ENCODE measurements around the gene LYL1.

Gene LYL1

DNA sequence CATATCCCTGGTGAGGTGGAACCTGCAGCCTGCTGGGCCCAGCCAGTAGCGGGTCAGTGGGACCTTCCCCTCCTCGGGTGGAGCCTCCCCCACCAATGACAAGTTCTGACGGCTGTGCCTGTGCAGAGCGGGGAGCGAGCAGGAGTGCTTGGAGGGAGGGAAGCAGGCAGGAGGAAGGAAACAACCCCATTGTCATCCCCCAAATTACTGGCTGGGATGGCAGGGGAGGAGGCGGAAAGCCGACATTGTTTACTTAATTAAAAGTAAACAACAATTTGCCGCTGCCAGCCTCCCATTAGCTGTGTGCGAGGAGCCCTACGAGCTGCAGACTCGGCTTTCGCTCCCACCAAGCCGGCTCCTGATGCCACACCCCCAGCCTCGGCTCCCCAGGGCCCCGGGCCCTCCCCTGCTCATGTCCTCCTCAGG is 45.5 kb downstream of the LYL1 start:
- peaks cover 7% of the 10 kb centered on the region for H3K27me3 ChIP-seq (replicated peaks; ENCODE audit: control insufficient read depth, insufficient read depth, low read length)
- no peak overlapping the region for H3K4me3 ChIP-seq (replicated peaks; ENCODE audit: low read depth, low read length)
- no peaks in the 10 kb centered on the region for H3K36me3 ChIP-seq (ENCODE audit: control insufficient read depth, insufficient read depth, low read length)
- TF ChIP-seq, protein P1, sequence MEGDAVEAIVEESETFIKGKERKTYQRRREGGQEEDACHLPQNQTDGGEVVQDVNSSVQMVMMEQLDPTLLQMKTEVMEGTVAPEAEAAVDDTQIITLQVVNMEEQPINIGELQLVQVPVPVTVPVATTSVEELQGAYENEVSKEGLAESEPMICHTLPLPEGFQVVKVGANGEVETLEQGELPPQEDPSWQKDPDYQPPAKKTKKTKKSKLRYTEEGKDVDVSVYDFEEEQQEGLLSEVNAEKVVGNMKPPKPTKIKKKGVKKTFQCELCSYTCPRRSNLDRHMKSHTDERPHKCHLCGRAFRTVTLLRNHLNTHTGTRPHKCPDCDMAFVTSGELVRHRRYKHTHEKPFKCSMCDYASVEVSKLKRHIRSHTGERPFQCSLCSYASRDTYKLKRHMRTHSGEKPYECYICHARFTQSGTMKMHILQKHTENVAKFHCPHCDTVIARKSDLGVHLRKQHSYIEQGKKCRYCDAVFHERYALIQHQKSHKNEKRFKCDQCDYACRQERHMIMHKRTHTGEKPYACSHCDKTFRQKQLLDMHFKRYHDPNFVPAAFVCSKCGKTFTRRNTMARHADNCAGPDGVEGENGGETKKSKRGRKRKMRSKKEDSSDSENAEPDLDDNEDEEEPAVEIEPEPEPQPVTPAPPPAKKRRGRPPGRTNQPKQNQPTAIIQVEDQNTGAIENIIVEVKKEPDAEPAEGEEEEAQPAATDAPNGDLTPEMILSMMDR (IDR thresholded peaks at IDR 0.05; ENCODE audit: insufficient read depth, low read length, poor library complexity, severe bottlenecking): no peak
- DNase-seq (ENCODE audit: extremely low read depth, insufficient read length): no peak

DNA sequence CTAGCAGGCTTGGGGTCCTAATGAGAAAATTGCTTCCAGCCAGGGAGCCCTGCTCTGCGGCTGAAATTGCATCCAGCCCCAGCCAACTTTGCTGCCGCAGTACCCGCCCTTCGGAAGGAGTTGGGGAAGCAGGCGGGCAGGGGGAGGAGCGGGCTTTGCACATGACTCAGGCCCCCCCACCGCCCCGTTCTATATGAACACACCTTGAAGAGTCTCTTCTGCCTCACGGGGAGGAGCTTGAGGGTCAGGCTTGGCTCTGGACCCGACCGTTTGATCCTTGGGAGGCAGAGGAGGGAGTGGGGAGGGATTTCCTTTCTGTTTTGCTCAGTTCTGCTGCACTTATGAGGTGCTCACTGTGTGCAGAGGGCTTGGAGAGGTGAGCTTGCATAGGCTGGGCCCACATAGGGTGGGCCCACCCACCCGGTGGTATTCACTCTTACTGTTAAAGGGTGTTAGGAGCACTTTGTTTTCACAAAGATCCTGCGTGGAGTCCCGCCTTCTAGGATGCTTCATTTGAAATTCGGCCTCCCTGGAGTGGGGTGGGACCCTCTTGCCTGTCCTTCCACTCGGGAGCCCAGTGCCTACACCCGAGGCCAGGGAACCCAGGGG is 46.5 kb downstream of the LYL1 start:
- DNase-seq (ENCODE audit: extremely low read depth, insufficient read length): no peak
- TF ChIP-seq, protein P1 (IDR thresholded peaks at IDR 0.05; ENCODE audit: insufficient read depth, low read length, poor library complexity, severe bottlenecking): no peak
- Histone ChIP-seq H3K36me3 (ENCODE audit: control insufficient read depth, insufficient read depth, low read length) (no peaks in the 10 kb centered on the region), H3K27me3 (replicated peaks; ENCODE audit: control insufficient read depth, insufficient read depth, low read length) (peaks cover 10% of the 10 kb centered on the region), H3K4me3 (replicated peaks; ENCODE audit: low read depth, low read length) (no peak overlapping the region)

DNA sequence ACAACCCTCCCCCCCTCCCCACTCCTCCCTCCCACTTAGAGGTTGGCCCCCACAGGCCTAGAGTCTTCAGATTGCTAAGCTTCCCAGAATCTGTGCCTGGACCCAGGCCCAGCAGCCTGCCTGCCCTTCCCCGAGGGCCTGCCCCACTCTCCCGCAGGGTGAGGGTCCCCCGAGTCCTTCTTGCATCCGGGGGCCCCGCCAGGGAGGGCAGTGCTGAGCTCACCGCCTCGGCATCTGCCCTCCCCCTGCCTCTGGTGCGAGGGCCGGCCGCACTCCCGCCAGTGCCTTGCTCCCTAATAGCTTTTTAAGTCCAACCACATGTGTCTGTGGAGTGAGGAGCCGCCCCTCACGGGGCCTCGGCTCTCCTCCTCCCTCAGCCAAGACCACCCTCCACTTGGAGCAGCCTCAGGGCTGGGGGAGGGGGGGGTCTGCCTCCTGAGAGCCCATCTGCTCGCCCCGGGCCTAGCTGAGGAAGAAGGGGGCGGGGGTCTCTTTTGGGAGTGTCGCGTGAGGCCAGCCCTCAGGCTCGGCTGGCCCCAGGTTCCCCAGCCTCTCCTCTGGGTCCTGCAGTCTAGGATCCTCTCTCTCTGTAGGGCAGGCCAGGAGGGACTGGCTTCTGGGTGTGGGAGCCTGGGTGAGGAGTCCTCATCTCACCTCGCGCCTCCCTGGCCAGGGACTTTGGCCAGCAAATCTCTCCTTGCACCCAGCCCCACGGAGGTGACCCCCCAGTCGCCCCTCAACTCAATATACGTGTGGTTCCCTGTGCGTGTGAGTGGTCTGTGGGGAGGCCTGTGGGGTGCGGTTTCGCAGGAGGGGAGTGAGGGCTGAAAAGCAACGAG is 47.2 kb downstream of the LYL1 start:
- DNase-seq (ENCODE audit: extremely low read depth, insufficient read length): no peak
- H3K4me3 ChIP-seq (replicated peaks; ENCODE audit: low read depth, low read length): no peak overlapping the region
- TF ChIP-seq, protein P1 (IDR thresholded peaks at IDR 0.05; ENCODE audit: insufficient read depth, low read length, poor library complexity, severe bottlenecking): no peak
- H3K27me3 ChIP-seq (replicated peaks; ENCODE audit: control insufficient read depth, insufficient read depth, low read length): peaks cover 11% of the 10 kb centered on the region
- H3K36me3 ChIP-seq (ENCODE audit: control insufficient read depth, insufficient read depth, low read length): no peaks in the 10 kb centered on the region

DNA sequence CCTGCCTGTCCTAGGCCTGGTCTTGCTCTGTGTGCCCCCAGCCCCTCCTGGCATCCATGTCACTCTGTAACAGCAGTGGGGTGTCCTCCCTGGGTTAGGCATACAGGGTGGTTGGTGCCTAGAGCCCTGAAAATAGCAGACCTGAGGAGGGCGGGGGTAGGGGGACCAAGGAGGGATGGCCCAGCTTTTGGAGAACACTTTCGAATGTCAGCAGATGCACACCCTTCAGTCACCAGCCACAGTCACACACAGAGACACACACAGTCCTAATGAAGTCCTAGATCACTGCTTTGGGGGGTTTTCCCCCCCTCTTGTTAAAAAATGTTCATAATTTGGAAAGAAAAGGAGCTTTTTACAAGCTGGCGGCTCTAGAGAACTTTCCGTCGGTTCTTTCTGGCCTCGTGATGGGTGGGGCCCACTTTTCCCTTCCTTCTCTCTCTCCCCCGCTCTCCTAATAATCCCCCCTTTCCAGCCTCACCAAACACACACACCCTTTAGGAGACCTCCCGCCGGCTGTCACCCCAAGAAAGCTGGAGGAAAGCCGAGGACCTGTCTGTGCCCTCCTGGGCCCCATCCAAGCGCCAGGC is 47.9 kb downstream of the LYL1 start:
- H3K36me3 ChIP-seq (ENCODE audit: control insufficient read depth, insufficient read depth, low read length): no peaks in the 10 kb centered on the region
- TF ChIP-seq, protein P1 (IDR thresholded peaks at IDR 0.05; ENCODE audit: insufficient read depth, low read length, poor library complexity, severe bottlenecking): no peak
- no peak for DNase-seq (ENCODE audit: extremely low read depth, insufficient read length)
- no peak overlapping the region for H3K4me3 ChIP-seq (replicated peaks; ENCODE audit: low read depth, low read length)
- H3K27me3 ChIP-seq (replicated peaks; ENCODE audit: control insufficient read depth, insufficient read depth, low read length): peaks cover 11% of the 10 kb centered on the region

DNA sequence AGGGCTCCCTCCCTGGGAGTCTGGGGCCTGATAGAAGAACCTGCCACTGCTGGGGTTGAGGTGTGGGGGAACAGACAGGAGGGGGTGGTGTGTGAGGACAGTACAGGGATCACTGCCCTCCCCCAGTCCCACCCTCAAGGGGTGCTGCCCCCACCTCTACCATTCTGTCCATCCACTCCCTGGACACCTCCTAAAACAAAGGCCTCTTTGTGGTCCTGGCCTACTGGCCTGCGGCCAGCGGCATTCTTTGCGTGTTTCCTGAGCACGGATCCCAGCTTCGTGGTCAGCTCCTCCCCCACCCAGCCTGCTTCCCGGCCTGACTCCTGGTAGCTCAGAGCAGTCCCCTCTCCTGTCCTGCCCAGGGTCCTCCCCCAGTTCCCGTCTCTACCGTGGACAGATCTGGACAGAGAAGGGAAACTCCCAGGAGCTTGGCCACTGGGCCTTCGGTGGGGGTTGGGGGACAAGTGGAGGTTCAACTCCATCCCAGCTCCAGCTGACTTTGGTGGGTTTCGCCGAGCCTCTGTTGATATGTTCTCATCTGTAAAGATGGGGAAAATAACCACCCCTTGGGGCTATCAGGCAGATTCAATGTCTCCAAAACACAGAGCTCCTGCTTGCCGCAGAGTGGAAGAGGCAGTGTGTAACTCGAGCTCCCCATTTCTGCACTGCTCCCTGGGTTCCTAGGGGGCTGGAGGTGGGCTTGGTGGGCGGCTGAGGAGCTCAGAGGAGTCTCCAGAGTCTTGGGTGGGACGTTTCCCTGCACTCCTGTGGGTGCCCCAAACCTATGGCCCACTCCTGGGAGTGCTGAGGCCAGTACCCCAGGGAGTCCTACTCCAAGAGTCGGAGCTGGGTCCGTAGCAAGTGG is 48.7 kb downstream of the LYL1 start:
- DNase-seq (ENCODE audit: extremely low read depth, insufficient read length): no peak
- TF ChIP-seq, protein P1 (IDR thresholded peaks at IDR 0.05; ENCODE audit: insufficient read depth, low read length, poor library complexity, severe bottlenecking): no peak
- no peaks in the 10 kb centered on the region for H3K36me3 ChIP-seq (ENCODE audit: control insufficient read depth, insufficient read depth, low read length)
- no peak overlapping the region for H3K4me3 ChIP-seq (replicated peaks; ENCODE audit: low read depth, low read length)
- H3K27me3 ChIP-seq (replicated peaks; ENCODE audit: control insufficient read depth, insufficient read depth, low read length): peaks cover 11% of the 10 kb centered on the region

Measured in GM06990 (cell line).